ENCODE results near the gene BTG2.
A peak's percentile ranks its signal among the peaks of the same experiment; 100 is the strongest.

BTG2 gene

DNA sequence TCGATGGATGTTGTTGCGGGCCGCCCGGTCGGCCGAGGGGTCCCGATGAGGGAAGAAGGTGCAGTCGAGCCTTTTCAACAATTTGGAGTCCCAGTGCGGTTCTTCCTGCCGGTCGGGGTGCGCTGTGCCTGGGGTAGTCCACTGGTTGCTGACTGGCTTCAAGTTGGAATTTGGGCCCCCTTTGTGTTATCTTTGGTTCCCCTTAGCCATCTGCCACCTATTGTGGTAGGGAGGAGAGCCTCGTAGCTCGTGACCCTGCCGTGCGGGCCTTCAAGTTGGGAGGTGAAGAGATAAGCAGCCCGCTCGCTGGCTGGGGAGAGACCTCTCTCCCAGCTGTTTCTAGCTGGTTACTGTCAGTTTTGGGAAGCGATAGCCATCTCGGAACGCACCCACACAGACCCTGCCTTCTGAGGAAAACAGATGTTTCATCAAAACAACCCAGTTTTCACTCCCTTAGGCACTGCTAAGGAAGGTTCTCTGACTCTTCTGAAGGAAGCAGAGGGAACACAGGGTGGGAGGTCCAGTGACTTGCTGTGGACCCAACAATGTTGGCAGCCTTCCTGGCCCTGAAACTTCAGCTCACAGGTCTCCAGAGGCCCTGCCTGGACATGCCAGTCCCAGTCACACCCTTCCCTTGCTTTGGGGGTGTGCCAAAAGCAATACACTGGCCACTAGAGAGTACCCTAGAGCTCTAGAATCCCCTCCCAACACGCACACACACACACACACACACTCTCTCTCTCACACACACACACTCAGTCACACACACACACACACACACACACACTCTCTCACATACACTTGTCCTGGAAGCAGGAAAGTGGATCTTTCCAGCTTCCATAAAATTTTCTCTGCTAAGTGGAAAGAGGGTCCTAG, 1.0 kb downstream of the BTG2 start:
- Histone ChIP-seq H3F3A (ENCODE audit: low read depth) (no peaks in the 10 kb centered on the region), H3K4me1 (ENCODE audit: insufficient read depth, low read length, poor library complexity, severe bottlenecking) (peaks cover 63% of the 10 kb centered on the region), H3K4me3 (ENCODE audit: low read length, poor library complexity, severe bottlenecking) (peak overlapping the region; percentile 98), H3K9me2 (replicated peaks; ENCODE audit: low read depth, low read length) (no peaks in the 10 kb centered on the region), H3K9ac (ENCODE audit: low read depth, low read length, poor library complexity, severe bottlenecking) (peak overlapping the region; percentile 99), H4K20me1 (ENCODE audit: insufficient read depth, low read length, poor library complexity, severe bottlenecking) (peaks cover 55% of the 10 kb centered on the region), H3K4me2 (ENCODE audit: low read depth, low read length, poor library complexity, severe bottlenecking) (peak overlapping the region; percentile 84), H3K36me3 (ENCODE audit: insufficient read depth, low read length) (peaks cover 47% of the 10 kb centered on the region), H3K79me2 (ENCODE audit: insufficient read depth, low read length) (peaks cover 72% of the 10 kb centered on the region), H2AFZ (ENCODE audit: low read length) (no peak overlapping the region), H3K27me3 (ENCODE audit: insufficient read depth, low read length, poor library complexity, severe bottlenecking) (peaks cover 21% of the 10 kb centered on the region), H3K9me3 (ENCODE audit: insufficient read depth, low read depth, low read length) (no peaks in the 10 kb centered on the region)
- TF ChIP-seq, protein P1, sequence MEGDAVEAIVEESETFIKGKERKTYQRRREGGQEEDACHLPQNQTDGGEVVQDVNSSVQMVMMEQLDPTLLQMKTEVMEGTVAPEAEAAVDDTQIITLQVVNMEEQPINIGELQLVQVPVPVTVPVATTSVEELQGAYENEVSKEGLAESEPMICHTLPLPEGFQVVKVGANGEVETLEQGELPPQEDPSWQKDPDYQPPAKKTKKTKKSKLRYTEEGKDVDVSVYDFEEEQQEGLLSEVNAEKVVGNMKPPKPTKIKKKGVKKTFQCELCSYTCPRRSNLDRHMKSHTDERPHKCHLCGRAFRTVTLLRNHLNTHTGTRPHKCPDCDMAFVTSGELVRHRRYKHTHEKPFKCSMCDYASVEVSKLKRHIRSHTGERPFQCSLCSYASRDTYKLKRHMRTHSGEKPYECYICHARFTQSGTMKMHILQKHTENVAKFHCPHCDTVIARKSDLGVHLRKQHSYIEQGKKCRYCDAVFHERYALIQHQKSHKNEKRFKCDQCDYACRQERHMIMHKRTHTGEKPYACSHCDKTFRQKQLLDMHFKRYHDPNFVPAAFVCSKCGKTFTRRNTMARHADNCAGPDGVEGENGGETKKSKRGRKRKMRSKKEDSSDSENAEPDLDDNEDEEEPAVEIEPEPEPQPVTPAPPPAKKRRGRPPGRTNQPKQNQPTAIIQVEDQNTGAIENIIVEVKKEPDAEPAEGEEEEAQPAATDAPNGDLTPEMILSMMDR (conservative IDR thresholded peaks at IDR 0.05; ENCODE audit: low read length): peak; percentile 49
- TF ChIP-seq EZH2phosphoT487 (IDR thresholded peaks at IDR 0.05; ENCODE audit: borderline replicate concordance): no peak

DNA sequence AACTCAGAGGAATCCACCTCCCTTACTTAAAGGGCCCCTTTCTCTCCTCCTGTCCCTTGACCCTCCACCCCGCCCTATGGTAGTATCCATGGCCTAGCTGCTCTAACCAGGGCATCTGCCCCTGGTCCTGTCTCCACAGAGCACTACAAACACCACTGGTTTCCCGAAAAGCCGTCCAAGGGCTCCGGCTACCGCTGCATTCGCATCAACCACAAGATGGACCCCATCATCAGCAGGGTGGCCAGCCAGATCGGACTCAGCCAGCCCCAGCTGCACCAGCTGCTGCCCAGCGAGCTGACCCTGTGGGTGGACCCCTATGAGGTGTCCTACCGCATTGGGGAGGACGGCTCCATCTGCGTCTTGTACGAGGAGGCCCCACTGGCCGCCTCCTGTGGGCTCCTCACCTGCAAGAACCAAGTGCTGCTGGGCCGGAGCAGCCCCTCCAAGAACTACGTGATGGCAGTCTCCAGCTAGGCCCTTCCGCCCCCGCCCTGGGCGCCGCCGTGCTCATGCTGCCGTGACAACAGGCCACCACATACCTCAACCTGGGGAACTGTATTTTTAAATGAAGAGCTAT, 1.7 kb downstream of the BTG2 start:
- no peaks in the 10 kb centered on the region for H3F3A ChIP-seq (ENCODE audit: low read depth)
- no peaks in the 10 kb centered on the region for H3K9me3 ChIP-seq (ENCODE audit: insufficient read depth, low read depth, low read length)
- H3K36me3 ChIP-seq (ENCODE audit: insufficient read depth, low read length): peaks cover 47% of the 10 kb centered on the region
- H3K4me2 ChIP-seq (ENCODE audit: low read depth, low read length, poor library complexity, severe bottlenecking): peak overlapping the region; percentile 84
- H4K20me1 ChIP-seq (ENCODE audit: insufficient read depth, low read length, poor library complexity, severe bottlenecking): peaks cover 55% of the 10 kb centered on the region
- H3K9ac ChIP-seq (ENCODE audit: low read depth, low read length, poor library complexity, severe bottlenecking): peak overlapping the region; percentile 99
- peak overlapping the region; percentile 98 for H3K4me3 ChIP-seq (ENCODE audit: low read length, poor library complexity, severe bottlenecking)
- H3K9me2 ChIP-seq (replicated peaks; ENCODE audit: low read depth, low read length): no peaks in the 10 kb centered on the region
- peaks cover 21% of the 10 kb centered on the region for H3K27me3 ChIP-seq (ENCODE audit: insufficient read depth, low read length, poor library complexity, severe bottlenecking)
- peaks cover 80% of the 10 kb centered on the region for H3K79me2 ChIP-seq (ENCODE audit: insufficient read depth, low read length)
- H2AFZ ChIP-seq (ENCODE audit: low read length): no peak overlapping the region
- TF ChIP-seq EZH2phosphoT487 (IDR thresholded peaks at IDR 0.05; ENCODE audit: borderline replicate concordance): no peak
- TF ChIP-seq, protein P1 (conservative IDR thresholded peaks at IDR 0.05; ENCODE audit: low read length): no peak; the same call in 1 of the 2 replicates
- peaks cover 65% of the 10 kb centered on the region for H3K4me1 ChIP-seq (ENCODE audit: insufficient read depth, low read length, poor library complexity, severe bottlenecking)

DNA sequence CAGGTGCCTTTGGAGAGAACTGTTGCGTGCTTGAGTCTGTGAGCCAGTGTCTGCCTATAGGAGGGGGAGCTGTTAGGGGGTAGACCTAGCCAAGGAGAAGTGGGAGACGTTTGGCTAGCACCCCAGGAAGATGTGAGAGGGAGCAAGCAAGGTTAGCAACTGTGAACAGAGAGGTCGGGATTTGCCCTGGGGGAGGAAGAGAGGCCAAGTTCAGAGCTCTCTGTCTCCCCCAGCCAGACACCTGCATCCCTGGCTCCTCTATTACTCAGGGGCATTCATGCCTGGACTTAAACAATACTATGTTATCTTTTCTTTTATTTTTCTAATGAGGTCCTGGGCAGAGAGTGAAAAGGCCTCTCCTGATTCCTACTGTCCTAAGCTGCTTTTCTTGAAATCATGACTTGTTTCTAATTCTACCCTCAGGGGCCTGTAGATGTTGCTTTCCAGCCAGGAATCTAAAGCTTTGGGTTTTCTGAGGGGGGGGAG, 2.4 kb downstream of the BTG2 start:
- Histone ChIP-seq H3F3A (ENCODE audit: low read depth) (no peaks in the 10 kb centered on the region), H3K27me3 (ENCODE audit: insufficient read depth, low read length, poor library complexity, severe bottlenecking) (peaks cover 21% of the 10 kb centered on the region)

More for the DNA sequence above, 2.4 kb downstream of the BTG2 start:
- Histone ChIP-seq H3K4me2 (ENCODE audit: low read depth, low read length, poor library complexity, severe bottlenecking) (peak overlapping the region; percentile 84), H3K4me1 (ENCODE audit: insufficient read depth, low read length, poor library complexity, severe bottlenecking) (peaks cover 61% of the 10 kb centered on the region), H3K79me2 (ENCODE audit: insufficient read depth, low read length) (peaks cover 83% of the 10 kb centered on the region), H3K9me2 (replicated peaks; ENCODE audit: low read depth, low read length) (no peaks in the 10 kb centered on the region), H3K4me3 (ENCODE audit: low read length, poor library complexity, severe bottlenecking) (peak overlapping the region; percentile 98), H3K36me3 (ENCODE audit: insufficient read depth, low read length) (peaks cover 47% of the 10 kb centered on the region), H3K9ac (ENCODE audit: low read depth, low read length, poor library complexity, severe bottlenecking) (peak overlapping the region; percentile 99), H2AFZ (ENCODE audit: low read length) (no peak overlapping the region), H4K20me1 (ENCODE audit: insufficient read depth, low read length, poor library complexity, severe bottlenecking) (peaks cover 55% of the 10 kb centered on the region), H3K9me3 (ENCODE audit: insufficient read depth, low read depth, low read length) (no peaks in the 10 kb centered on the region)
- TF ChIP-seq, protein P1 (conservative IDR thresholded peaks at IDR 0.05; ENCODE audit: low read length): no peak
- TF ChIP-seq EZH2phosphoT487 (IDR thresholded peaks at IDR 0.05; ENCODE audit: borderline replicate concordance): no peak

All from Loucy (cell line).